Hepatocyte (in vitro differentiated cells): ENCODE data around the gene MACROH2A2. TPM values are rescaled to one million over a fixed set of nuclear protein-coding genes. Genes with fewer than 3 reads are reported as not detected.
A peak's percentile ranks its signal among the peaks of the same experiment; 100 is the strongest.

Source experiments
- DNase-seq: peaks from one replicate; pipeline ENCODE4 v3.0.0-alpha.2; 2016; ENCODE audit warnings: low spot score
- H2AFZ ChIP-seq: fragments of 200-600 bp; sonication (generic); 2 replicates; pipeline ENCODE4 v1.6.0; 2016; ENCODE audit warnings: antibody characterized with exemption, mild to moderate bottlenecking
- H3K27ac ChIP-seq: fragments of 200-600 bp; sonication (generic); 2 replicates; pipeline ENCODE4 v1.5.1; 2016; ENCODE audit warnings: mild to moderate bottlenecking
- H3K27me3 ChIP-seq: fragments of 200-600 bp; sonication (generic); 2 replicates; pipeline ENCODE4 v1.6.1; 2016
- H3K36me3 ChIP-seq: fragments of 200-600 bp; sonication (generic); replicated peaks from 2 replicates; pipeline ENCODE4 v1.5.1; 2016; ENCODE audit warnings: low read depth; ENCODE audit not compliant: insufficient read depth
- H3K4me1 ChIP-seq: fragments of 200-600 bp; sonication (generic); 2 replicates; pipeline ENCODE4 v1.5.1; 2016; ENCODE audit warnings: mild to moderate bottlenecking, moderate library complexity; ENCODE audit not compliant: insufficient read depth
- H3K4me2 ChIP-seq: fragments of 200-600 bp; sonication (generic); 2 replicates; pipeline ENCODE4 v1.6.0; 2016
- H3K4me3 ChIP-seq: fragments of 200-600 bp; sonication (generic); 2 replicates; pipeline ENCODE4 v1.5.1; 2016; ENCODE audit warnings: mild to moderate bottlenecking
- H3K79me2 ChIP-seq: fragments of 200-600 bp; sonication (generic); 2 replicates; pipeline ENCODE4 v1.6.0; 2017; ENCODE audit warnings: mild to moderate bottlenecking
- H3K9me2 ChIP-seq: fragments of 200-600 bp; sonication (generic); replicated peaks from 2 replicates; pipeline ENCODE4 v1.6.0; 2017; ENCODE audit warnings: mild to moderate bottlenecking; ENCODE audit not compliant: insufficient read depth
- H3K9me3 ChIP-seq: fragments of 200-600 bp; sonication (generic); 2 replicates; pipeline ENCODE4 v1.5.1; 2016; ENCODE audit warnings: low read depth, mild to moderate bottlenecking
- H4K20me1 ChIP-seq: fragments of 200-600 bp; sonication (generic); 2 replicates; pipeline ENCODE4 v1.6.0; 2016; ENCODE audit warnings: mild to moderate bottlenecking; ENCODE audit not compliant: insufficient read depth, poor library complexity, severe bottlenecking
- EZH2 ChIP-seq: fragments of 200-600 bp; sonication (generic); IDR thresholded peaks from 2 replicates; pipeline ENCODE4 v1.6.1; 2016; ENCODE audit warnings: antibody characterized with exemption, mild to moderate bottlenecking, borderline replicate concordance
- EZH2phosphoT487 ChIP-seq: fragments of 200-600 bp; sonication (generic); IDR thresholded peaks from one replicate; pipeline ENCODE4 v1.6.1; 2018; ENCODE audit warnings: antibody characterized with exemption, mild to moderate bottlenecking, low read depth, moderate library complexity; ENCODE audit not compliant: unreplicated experiment, severe bottlenecking
- WGBS: methylation state at CpG from one replicate; pipeline ENCODE4 v1.1.6; 2016; ENCODE audit warnings: low lambda C conversion rate; ENCODE audit errors: missing lambda C conversion rate; 5-methylcytosine and 5-hydroxymethylcytosine counted together
- polyA plus RNA-seq: library from polyadenylated mRNA; unstranded; fragments of >200 nt; fragmentation: Nextera tagmentation; extraction: Ambion mirVana; gene quantifications from 2 replicates; pipeline ENCODE4 v1.2.1, GENCODE V29; 2016
- total RNA-seq: library from RNA; depleted of rRNA; stranded (reverse); fragments of >200 nt; gene quantifications from 2 replicates; pipeline ENCODE4 v1.2.3, GENCODE V29; 2014
- TF ChIP-seq, protein P1 (sequence below): fragments of 200-600 bp; sonication (generic); IDR thresholded peaks from 2 replicates; pipeline ENCODE4 v1.5.1; 2016; ENCODE audit warnings: antibody characterized with exemption, mild to moderate bottlenecking; ENCODE audit not compliant: poor library complexity

The MACROH2A2 gene
- total and polyA plus RNA-seq, 2 experiments from 2014 or later = 45.7 to 47.2 TPM

DNA sequence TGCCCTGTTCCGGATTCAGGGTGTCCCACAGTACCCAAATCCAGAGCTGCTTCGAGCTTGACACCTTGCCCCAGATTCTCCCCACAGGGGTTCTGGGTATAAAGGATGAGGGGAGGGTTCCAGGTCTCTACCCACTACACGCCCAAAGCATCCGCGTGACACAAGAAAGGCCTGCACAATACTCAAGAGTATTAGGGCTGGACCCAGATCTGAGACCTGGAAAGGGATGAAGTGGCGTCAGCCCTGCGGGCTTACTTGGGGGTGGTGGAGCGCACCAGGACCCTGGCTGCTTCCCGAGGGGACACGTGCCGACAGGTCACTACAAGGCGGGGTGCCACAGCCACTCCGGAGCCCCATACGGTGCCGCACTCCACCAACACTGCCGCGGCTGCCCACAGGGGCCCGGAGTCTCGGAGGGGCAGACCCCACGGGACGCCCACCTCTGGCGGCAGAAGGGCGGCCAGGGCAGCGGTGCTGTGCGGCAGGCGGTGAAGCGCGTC, 92.6 kb downstream of the MACROH2A2 start:
- Histone ChIP-seq H3K4me3 (peak overlapping the region; percentile 82), H3K9me2 (no peaks in the 10 kb centered on the region), H3K27ac (peak overlapping the region; percentile 88), H4K20me1 (peaks cover 7% of the 10 kb centered on the region), H2AFZ (peak overlapping the region; percentile 92), H3K9me3 (no peaks in the 10 kb centered on the region), H3K4me2 (peak overlapping the region; percentile 89), H3K36me3 (no peaks in the 10 kb centered on the region), H3K27me3 (no peaks in the 10 kb centered on the region), H3K4me1 (peaks cover 16% of the 10 kb centered on the region), H3K79me2 (peaks cover 55% of the 10 kb centered on the region)
- no peak for DNase-seq
- WGBS = 22% methylated on average over 28 of the region's 28 CpGs
- TF ChIP-seq EZH2phosphoT487 (no peak), EZH2 (no peak)
- TF ChIP-seq, protein P1, sequence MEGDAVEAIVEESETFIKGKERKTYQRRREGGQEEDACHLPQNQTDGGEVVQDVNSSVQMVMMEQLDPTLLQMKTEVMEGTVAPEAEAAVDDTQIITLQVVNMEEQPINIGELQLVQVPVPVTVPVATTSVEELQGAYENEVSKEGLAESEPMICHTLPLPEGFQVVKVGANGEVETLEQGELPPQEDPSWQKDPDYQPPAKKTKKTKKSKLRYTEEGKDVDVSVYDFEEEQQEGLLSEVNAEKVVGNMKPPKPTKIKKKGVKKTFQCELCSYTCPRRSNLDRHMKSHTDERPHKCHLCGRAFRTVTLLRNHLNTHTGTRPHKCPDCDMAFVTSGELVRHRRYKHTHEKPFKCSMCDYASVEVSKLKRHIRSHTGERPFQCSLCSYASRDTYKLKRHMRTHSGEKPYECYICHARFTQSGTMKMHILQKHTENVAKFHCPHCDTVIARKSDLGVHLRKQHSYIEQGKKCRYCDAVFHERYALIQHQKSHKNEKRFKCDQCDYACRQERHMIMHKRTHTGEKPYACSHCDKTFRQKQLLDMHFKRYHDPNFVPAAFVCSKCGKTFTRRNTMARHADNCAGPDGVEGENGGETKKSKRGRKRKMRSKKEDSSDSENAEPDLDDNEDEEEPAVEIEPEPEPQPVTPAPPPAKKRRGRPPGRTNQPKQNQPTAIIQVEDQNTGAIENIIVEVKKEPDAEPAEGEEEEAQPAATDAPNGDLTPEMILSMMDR = no peak

DNA sequence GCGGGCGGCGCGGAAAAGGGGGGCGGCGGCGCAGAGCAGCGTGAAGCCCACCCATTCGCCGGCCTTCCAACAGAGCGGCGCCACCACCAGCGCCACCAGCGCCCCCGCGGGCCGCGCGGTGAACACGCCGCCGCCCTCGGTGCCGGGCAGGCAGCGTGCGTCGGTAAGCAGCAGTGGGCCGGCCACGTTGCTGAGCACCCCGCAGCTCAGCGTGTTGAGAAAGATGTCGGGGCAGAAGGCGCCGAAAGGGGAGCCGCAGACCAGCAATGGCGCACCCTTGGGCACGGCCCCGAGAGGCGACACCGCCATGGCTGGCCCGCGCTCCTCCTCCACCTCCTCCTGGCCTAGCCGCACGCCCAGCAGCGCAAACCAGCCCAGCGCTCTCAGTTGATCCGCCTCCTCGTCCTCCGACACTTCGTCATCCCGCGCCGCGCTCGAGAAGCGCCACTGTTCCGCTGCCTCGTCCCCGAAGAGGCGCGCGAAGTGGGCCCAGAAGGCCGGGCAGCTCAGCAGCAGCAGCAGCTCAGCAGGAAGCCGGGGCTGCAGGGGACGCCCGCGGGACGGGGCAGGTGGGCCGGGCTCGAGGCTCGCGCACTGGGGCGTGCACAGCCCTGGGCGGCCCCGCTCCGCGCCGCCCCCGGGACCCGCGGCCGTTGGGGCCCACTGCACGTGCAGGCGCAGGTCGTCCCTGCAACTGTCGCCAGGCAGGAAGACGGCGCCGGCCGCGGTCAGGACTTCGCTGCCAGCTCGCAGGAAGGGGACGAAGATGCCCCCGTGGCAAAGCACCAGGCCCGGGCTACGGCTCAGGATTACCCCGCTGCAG, 93.2 kb downstream of the MACROH2A2 start:
- H3K9me2 ChIP-seq = no peaks in the 10 kb centered on the region
- H3K4me3 ChIP-seq = peak overlapping the region; percentile 82
- peaks cover 11% of the 10 kb centered on the region for H4K20me1 ChIP-seq
- no peaks in the 10 kb centered on the region for H3K36me3 ChIP-seq
- no peaks in the 10 kb centered on the region for H3K27me3 ChIP-seq
- H3K9me3 ChIP-seq = no peaks in the 10 kb centered on the region
- no peak for TF ChIP-seq EZH2phosphoT487
- TF ChIP-seq, protein P1 = peak; percentile 43
- TF ChIP-seq EZH2 = no peak
- WGBS = under 1% methylated on average over 76 of the region's 98 CpGs
- peak; percentile 82 for DNase-seq
- H3K4me1 ChIP-seq = peaks cover 16% of the 10 kb centered on the region
- H3K27ac ChIP-seq = peak overlapping the region; percentile 88
- H2AFZ ChIP-seq = peak overlapping the region; percentile 92
- peaks cover 61% of the 10 kb centered on the region for H3K79me2 ChIP-seq
- peak overlapping the region; percentile 89 for H3K4me2 ChIP-seq

DNA sequence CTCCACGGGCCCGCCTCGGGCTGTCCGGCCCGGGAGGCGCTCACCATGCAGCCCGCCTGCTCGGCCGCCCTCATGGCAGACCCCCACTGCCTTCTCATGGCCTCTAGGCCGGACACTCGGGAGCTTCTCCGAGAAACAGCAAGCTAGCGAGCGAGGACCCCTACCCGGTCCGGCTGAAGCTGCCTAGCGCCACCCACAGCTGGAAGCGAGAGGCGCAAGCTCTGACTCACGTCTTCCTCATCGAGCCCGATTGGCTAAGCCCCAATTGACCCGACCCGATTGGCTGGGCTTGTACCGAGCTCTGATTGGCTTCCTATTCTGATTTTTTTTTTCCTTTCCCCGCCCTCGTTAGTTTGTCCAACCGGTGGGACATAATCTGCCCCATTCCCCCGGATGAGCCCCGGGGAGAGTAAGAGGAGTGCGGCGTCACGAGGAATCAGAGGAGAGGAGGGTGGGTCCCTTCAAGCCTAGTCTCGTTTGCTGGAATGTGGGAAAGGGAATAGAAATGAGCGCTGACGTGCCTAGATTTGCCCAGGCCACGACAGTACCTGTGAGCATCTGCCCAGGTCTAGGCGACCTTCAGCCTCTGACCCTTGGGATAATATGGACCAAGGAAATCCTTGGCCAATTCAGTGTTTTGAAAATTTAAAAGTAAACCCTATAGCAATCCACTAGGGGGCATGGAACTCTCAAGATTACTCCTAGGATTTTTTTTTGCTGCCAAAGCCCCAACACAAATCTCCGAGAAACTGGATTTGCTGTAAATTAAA, 94.0 kb downstream of the MACROH2A2 start, which contains the start of gene TYSND1:
TYSND1 (minus strand) TSS at position 212 of the 770 bp plus-strand sequence; CDS start at position 98, 114 bp downstream.
- Histone ChIP-seq H3K4me3 (peak within 1 kb of the TSS; percentile 82), H3K27me3 (no peaks in the 10 kb centered on the region), H3K9me3 (no peaks in the 10 kb centered on the region), H3K79me2 (peaks cover 61% of the 10 kb centered on the region), H3K4me1 (peaks cover 16% of the 10 kb centered on the region), H3K27ac (peak within 1 kb of the TSS; percentile 88), H3K36me3 (no peaks in the 10 kb centered on the region), H2AFZ (peak within 1 kb of the TSS; percentile 92), H3K9me2 (no peaks in the 10 kb centered on the region), H4K20me1 (peaks cover 11% of the 10 kb centered on the region), H3K4me2 (peak within 1 kb of the TSS; percentile 89)
- TF ChIP-seq EZH2 (no peak), EZH2phosphoT487 (no peak)
- TF ChIP-seq, protein P1 = peak; percentile 73
- peak; percentile 99 for DNase-seq
- WGBS = 1% methylated on average over 37 of the region's 39 CpGs
